Choroid plexus epithelial cell (primary cell): ENCODE data around the gene TSPYL6.
A peak's percentile ranks its signal among the peaks of the same experiment; 100 is the strongest.

Source experiments
- DNase-seq: peaks from one replicate; pipeline ENCODE4 v3.0.0-alpha.2; 2010; ENCODE audit warnings: low read depth
- H3K4me3 ChIP-seq: 2 replicates; pipeline ENCODE4 v1.5.1; 2011; ENCODE audit warnings: low read depth, mild to moderate bottlenecking, control low read depth, low read length, moderate library complexity
- TF ChIP-seq, protein P1 (sequence below): conservative IDR thresholded peaks from 2 replicates; pipeline ENCODE4 v1.5.1; 2011; ENCODE audit warnings: low read depth, mild to moderate bottlenecking, control low read depth, inconsistent platforms, low read length, moderate library complexity

Gene TSPYL6

DNA sequence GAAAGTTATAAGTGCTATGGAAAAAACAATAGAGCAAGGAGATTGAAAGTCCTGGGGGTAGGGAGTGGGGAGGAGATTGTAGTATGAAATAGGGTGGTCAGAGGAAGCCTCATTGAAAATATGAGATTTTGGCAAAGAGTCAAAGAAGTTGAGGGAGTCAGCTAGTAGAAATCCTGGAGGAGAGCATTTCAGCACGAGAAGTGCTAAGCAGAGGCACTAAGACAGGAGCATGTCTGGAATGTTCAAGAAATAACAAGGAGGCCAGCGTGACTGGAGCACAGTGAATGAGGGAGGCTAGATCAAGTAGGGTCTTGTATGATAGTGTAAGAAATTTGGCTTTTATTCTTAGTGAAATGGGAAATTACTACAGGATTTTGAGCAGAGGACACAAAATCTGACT, 2.1 kb upstream of the TSPYL6 start:
- DNase-seq: peak; percentile 81
- no peak overlapping the region for H3K4me3 ChIP-seq
- TF ChIP-seq, protein P1, sequence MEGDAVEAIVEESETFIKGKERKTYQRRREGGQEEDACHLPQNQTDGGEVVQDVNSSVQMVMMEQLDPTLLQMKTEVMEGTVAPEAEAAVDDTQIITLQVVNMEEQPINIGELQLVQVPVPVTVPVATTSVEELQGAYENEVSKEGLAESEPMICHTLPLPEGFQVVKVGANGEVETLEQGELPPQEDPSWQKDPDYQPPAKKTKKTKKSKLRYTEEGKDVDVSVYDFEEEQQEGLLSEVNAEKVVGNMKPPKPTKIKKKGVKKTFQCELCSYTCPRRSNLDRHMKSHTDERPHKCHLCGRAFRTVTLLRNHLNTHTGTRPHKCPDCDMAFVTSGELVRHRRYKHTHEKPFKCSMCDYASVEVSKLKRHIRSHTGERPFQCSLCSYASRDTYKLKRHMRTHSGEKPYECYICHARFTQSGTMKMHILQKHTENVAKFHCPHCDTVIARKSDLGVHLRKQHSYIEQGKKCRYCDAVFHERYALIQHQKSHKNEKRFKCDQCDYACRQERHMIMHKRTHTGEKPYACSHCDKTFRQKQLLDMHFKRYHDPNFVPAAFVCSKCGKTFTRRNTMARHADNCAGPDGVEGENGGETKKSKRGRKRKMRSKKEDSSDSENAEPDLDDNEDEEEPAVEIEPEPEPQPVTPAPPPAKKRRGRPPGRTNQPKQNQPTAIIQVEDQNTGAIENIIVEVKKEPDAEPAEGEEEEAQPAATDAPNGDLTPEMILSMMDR: no peak

DNA sequence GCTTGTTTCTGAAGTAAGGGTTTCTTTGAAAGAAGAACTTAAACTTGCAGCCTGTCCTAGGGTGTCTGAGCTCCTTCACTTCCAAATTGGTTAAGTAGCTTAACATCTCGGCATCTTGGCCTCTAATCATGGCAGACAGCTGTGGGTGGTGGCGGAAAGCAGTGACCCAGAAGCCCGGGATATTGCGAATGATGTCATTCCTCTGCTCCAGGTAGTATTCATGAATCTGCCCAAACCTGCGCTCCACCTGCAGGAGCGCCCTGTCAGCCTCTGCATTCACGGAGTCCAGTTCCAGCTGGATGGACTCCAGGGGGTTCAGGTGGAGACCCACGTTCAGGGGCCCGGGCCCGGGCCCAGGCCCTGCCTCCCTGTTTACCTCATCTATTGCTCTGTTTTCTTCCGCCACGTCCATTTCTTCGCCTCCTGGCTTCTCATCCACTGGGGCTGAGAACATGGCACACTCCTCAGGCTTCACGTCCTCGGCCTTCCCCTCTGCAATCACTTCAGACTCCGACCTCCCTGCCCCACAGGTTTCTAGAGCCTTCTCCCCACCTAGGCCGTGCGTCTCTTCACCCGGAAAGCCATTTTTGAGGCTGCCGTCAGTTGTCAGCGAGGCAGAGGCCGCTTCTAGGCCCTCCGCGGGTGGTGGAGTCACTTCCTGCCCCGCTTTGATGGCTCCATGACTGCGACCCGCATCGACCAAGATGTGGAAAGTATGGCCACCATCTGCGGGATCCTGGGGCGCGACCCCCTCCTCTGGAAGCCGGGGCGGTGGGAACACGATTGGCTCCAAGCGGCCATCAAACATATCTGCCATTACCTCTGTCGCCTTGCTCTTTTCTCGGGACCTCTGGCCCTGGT, 569 bp downstream of the TSPYL6 start:
- no peak overlapping the region for H3K4me3 ChIP-seq
- TF ChIP-seq, protein P1: no peak
- DNase-seq: no peak

DNA sequence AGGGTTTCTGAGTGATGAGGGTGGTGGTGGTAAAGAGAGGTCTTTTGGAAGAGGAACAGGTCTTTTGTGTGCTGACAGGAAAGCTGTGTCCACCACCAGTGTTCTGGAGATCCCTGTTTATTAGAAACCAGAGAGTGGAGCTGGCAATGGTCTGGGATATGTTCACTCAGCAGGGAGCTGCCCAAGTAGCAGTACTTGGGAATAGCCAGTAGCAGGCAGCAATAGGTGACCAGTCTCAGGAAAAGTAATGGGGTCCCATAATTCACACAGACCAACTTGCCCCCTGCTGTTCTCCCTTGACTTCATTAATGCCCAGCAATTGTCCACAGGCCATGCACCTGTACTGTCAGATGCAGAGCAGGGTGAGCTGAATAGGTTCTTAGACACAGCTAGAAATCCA, 1.8 kb downstream of the TSPYL6 start:
- TF ChIP-seq, protein P1: no peak
- DNase-seq: no peak

DNA sequence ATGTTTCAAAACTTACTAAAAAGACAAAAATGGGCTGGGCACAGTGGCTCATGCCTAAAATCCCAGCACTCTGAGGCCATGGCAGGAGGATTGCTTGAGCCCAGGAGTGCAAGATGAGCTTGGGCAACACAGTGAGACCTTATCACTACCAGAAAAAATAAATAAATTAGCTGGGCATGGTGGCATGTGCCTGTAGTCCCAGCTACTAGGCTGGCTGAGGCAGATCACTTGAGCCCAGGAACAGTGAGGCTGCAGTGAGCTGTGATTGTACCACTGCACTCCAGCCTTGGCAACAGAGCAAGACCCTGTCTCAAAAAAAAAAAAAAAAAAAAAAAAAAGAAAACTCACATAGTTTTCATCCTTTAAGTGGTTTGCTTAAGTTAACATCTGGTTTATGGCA, 6.4 kb downstream of the TSPYL6 start:
- TF ChIP-seq, protein P1: no peak
- H3K4me3 ChIP-seq: no peak overlapping the region
- no peak for DNase-seq

More for the DNA sequence above, 1.8 kb downstream of the TSPYL6 start:
- no peak overlapping the region for H3K4me3 ChIP-seq

DNA sequence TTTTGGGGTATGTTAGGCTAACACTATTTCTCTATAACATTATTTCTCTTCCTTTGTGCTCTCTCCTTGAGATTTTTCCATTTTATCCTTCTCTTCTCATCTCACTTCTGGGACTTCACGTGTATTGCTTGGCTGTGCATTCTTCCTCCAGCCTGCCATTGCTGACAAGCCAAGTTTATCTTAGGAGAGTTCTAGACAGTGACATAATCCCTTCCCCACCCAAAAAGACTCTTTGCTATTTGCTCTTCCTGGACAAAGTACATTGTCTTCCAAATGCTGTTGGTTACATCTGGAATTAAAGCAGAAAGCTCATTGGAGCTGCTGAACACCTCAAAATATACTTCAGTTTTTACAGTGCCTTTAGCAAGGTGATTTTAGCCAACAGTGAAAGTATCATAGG, 8.9 kb downstream of the TSPYL6 start:
- TF ChIP-seq, protein P1: no peak
- no peak overlapping the region for H3K4me3 ChIP-seq
- DNase-seq: no peak

DNA sequence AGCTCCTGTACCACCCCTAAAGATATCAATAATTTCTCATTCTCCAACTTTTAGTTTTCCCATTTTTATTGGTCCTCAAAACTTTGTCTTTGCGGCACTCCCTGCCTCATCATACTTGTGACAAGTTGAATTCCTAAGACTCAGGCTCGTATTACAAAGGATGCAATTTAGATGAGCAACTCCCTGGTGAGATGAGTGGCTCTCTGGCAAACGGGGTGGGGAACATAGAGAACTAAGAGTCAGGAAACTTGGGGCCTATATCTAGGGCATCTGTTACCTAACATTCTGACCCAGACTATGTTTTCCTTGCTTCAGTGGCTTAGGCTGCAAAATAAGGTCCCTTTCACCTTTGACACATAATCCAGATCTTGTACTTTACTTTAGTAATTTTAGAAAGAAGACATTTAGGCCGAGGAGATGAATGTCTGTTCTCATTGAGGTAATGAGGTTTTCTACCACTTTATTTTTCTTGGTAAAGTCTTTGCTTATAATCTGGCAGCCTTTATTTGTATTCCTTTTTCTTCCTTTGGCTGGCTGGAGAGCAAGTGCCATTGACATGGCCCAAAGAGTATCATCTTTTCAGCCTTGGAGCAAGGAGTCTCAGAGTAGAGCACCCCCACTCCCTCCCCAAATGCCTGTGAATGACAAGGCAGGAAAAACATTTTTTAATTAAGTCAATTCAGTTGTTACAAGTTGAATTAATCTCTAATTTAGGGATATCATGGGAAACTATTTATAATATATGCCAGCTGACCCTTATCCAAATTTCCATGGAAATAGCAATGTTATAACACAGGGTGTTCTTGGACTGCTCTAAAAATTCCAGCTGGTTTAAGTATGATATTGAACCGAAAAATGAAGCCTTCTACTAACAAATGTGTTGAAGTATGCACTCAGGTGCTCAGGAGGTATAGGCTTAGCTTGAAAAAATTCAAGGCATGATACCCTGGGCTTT, 15.2 kb downstream of the TSPYL6 start:
- TF ChIP-seq, protein P1: no peak
- peak; percentile 72 for DNase-seq
- H3K4me3 ChIP-seq: no peak overlapping the region
